Stimulated activated CD4-positive, alpha-beta T cell treated with anti-CD3 and anti-CD28 coated beads, TNF-alpha, amount 100 ng/mL, for 4 hours (primary cell): ENCODE results near the gene SYTL4.
A peak's percentile ranks its signal among the peaks of the same experiment; 100 is the strongest.
"Not testable (repeated sequence)": the region's sequence is repeated elsewhere in the genome, so short reads cannot be mapped to it uniquely, and the experiment has no call there.

Experiments
- DNase-seq, 3 experiments: peaks; one replicate each; pipeline ENCODE4 v3.0.0-alpha.2; 2020; ENCODE audit warnings: low read depth in 3 of 3

SYTL4 gene

GRCh38 chrX:100731441-100732281 lies at the start of gene SYTL4:
SYTL4 (minus strand) TSS chrX:100732121; CDS start chrX:100702037, 30,084 bp downstream.
- no peak for DNase-seq

GRCh38 chrX:100769439-100769838 lies 37.5 kb upstream of the SYTL4 start:
- DNase-seq: not testable (repeated sequence)

- DNase-seq: peak; percentile 62 to 69 (median 67)
These were observed 36.9 kb upstream of the SYTL4 start for GRCh38 chrX:100768679-100769338.

- DNase-seq: no peak
These were observed 19.0 kb upstream of the SYTL4 start for GRCh38 chrX:100750883-100751282.

- DNase-seq: no peak
These were observed 16.2 kb upstream of the SYTL4 start for GRCh38 chrX:100748108-100748507.

- no peak for DNase-seq
These were observed 15.8 kb upstream of the SYTL4 start for GRCh38 chrX:100747703-100748102.

GRCh38 chrX:100747090-100747489 lies 15.2 kb upstream of the SYTL4 start:
- DNase-seq: no peak

- no peak for DNase-seq
These were observed 14.1 kb upstream of the SYTL4 start for GRCh38 chrX:100745806-100746537.

GRCh38 chrX:100745205-100745604 lies 13.3 kb upstream of the SYTL4 start:
- no peak for DNase-seq

GRCh38 chrX:100743009-100743607 lies 11.2 kb upstream of the SYTL4 start:
- DNase-seq: no peak

- not testable (repeated sequence) for DNase-seq
These were observed 7.9 kb downstream of the SYTL4 start for GRCh38 chrX:100724006-100724405.

GRCh38 chrX:100721328-100721727 lies 10.6 kb downstream of the SYTL4 start:
- DNase-seq: no peak

- DNase-seq: no peak
These were observed 11.6 kb downstream of the SYTL4 start for GRCh38 chrX:100720301-100720700.

- DNase-seq: no peak
These were observed 12.8 kb downstream of the SYTL4 start for GRCh38 chrX:100719139-100719538.

GRCh38 chrX:100717363-100717762 lies 14.6 kb downstream of the SYTL4 start:
- DNase-seq: no peak

- DNase-seq: no peak
These were observed 21.1 kb downstream of the SYTL4 start for GRCh38 chrX:100710816-100711215.

- no peak for DNase-seq
These were observed 27.2 kb downstream of the SYTL4 start for GRCh38 chrX:100704581-100705203.

GRCh38 chrX:100700809-100701208 lies 31.1 kb downstream of the SYTL4 start:
- no peak for DNase-seq

GRCh38 chrX:100698551-100698950 lies 33.4 kb downstream of the SYTL4 start:
- no peak for DNase-seq

GRCh38 chrX:100696699-100697351 lies 35.1 kb downstream of the SYTL4 start:
- DNase-seq: no peak

- no peak for DNase-seq
These were observed 35.9 kb downstream of the SYTL4 start for GRCh38 chrX:100695991-100696390.
